ENCODE results near the gene SNTA1.

DNA sequence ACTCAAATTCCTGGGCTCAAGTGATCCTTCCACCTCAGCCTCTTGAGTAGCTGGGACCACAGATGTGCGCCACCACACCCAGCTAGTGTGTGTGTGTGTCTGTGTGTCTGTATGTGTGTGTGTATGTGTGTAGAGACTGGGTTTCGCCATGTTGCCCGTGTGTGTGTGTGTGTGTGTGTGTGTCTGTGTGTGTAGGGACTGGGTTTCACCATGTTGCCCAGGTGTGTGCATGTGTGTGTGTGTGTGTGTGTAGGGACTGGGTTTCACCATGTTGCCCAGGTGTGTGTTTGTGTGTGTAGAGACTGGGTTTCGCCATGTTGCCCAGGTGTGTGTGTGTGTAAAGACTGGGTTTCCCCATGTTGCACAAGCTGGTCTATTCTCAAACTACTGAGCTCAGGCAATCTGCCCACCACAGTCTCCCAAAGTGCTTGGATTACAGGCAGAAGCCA, 70.5 kb downstream of the SNTA1 start:
- no peak for TF ChIP-seq TAF1 (IDR thresholded peaks at IDR 0.05; ENCODE audit: borderline replicate concordance, insufficient read depth, low read length)
- TF ChIP-seq POLR2AphosphoS5 (IDR thresholded peaks at IDR 0.05; ENCODE audit: low read depth, low read length): no peak
- no peak for TF ChIP-seq SIN3A (IDR thresholded peaks at IDR 0.05; ENCODE audit: borderline replicate concordance, insufficient read depth, low read length)

Data from PFSK-1 (cell line).